NT2/D1 (cell line): ENCODE measurements around the gene KCNK7.

Experiments used
- SUZ12 ChIP-seq: IDR thresholded peaks from 2 replicates; pipeline ENCODE4 v1.6.1; 2011; ENCODE audit not compliant: insufficient read length, insufficient read depth; ENCODE audit errors: extremely low read depth
- ZNF274 ChIP-seq: IDR thresholded peaks from 2 replicates; pipeline ENCODE4 v1.6.1; 2011; ENCODE audit warnings: mild to moderate bottlenecking, low read depth, low read length

DNA sequence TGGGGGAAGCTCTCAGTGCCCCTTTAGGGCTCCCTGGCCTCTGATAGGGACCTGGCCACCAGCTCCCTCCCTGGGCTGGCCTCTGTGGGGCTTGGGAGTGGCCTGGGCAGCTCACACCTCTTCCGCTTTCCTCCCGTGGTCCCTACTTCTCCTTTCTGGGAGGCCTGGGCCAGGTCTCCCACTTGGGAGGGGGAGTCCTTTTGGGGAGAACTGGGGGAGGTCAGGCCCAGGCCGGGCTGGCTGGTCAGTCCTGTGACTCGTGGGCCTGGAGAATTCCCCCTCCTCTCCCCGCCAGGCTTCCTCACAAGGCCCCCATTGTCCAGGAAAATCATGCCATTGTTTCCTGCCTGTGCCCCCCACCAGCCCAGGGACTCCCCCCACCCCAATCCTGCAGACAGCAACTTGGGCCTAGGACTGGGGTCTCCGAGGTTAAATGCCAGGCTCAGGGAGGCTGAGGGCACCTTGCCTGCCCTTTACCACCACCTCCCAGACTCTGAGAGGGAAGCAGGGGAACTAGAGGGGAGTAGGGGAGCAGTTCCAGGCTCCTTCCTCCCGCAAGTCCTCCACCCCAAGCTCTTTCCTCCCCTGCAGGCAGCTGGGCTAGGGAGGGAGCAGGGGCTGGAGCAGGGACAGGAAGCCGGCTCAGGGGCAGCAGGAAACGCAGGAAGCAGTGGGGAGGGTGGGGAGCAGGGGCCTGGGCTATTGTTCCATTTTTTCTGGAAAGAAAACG lies 15.6 kb upstream of the KCNK7 start:
- TF ChIP-seq SUZ12 (no peak), ZNF274 (no peak)
